Right renal cortex interstitium (tissue), 3 donors: ENCODE results near the gene INPP5A. TPM values are rescaled to one million over a fixed set of nuclear protein-coding genes. Genes with fewer than 3 reads are reported as not detected.
"Not testable (repeated sequence)": the region's sequence is repeated elsewhere in the genome, so short reads cannot be mapped to it uniquely, and the experiment has no call there.

ENCODE experiments used
- DNase-seq, 3 donors: peaks; one replicate each; pipeline ENCODE4 v3.0.0-alpha.2; 2013; ENCODE audit warnings: low read depth in 3 of 3, low spot score in 2 of 3
- polyA plus RNA-seq, 3 donors: library from polyadenylated mRNA; unstranded; fragments of 120-200 nt; gene quantifications; one replicate each; pipeline ENCODE4 v1.2.1, GENCODE V29; 2013; ENCODE audit not compliant: insufficient read length in 3 of 3

INPP5A gene
- polyA plus RNA-seq, 3 donors: 35.1 to 36.4 (median 35.4) TPM

DNA sequence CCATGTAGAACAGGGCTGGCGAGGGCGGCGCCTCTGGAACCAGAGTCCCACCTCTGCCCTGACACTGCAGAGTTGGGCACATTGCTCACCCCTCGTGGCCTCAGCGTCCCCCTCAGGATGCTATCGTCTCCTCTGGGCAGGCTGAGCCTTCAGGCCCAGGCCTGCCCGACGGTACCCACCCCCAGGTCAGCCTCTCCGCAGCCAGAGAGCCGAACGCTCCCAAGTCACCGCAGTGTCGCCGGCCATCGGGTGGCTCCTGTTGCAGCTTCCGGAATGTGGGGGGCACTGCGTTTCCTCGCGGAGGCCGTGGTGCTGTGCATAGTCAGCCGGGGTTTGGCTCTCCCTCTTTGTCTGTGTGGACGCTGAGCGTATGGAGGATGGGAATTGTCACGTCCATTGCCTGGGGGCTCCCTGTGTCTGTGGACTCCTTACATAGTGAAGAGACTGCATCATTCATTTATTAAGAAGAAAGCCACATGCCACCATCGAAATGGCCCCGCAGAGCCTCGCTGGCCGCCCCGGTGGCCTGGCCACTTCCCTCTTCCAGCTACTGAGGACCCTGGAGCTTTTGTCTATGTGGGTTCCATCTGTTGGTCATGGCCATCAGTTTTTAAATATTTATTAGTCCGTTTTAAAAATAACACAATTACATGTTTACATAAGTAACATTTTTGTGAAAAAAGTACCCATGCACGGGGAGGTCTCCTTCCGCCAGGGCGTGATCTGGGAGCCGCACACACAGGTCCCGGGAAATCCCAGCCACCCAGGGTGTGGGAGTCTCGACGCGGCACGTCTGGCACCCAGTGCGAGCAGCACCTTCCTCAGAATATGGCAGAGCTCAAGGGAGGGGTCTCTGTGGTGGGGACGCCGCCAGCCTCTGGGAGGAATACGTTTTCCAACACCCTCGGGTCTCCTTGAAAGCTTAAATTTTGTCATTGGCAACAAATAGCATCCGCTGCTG is 232.8 kb downstream of the INPP5A start:
- DNase-seq: no peak

DNA sequence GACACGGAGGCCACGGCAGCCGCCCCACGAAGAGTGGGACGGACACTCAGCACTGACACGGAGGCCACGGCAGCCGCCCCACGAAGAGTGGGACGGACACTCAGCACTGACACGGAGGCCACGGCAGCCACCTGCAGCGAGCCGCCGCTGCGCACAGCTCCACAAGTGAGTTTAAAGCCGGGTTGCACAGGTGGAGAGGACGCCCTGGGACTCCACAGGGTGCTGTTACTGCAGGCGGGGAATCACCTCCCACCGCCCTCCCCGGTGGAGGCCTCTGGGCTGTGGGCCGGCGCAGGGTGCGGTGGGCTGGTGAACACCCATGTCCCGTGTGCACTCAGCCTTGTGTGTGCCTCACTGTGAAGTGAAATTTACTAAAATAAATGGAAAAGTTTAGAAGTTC is 235.2 kb downstream of the INPP5A start:
- DNase-seq: not testable (repeated sequence)

DNA sequence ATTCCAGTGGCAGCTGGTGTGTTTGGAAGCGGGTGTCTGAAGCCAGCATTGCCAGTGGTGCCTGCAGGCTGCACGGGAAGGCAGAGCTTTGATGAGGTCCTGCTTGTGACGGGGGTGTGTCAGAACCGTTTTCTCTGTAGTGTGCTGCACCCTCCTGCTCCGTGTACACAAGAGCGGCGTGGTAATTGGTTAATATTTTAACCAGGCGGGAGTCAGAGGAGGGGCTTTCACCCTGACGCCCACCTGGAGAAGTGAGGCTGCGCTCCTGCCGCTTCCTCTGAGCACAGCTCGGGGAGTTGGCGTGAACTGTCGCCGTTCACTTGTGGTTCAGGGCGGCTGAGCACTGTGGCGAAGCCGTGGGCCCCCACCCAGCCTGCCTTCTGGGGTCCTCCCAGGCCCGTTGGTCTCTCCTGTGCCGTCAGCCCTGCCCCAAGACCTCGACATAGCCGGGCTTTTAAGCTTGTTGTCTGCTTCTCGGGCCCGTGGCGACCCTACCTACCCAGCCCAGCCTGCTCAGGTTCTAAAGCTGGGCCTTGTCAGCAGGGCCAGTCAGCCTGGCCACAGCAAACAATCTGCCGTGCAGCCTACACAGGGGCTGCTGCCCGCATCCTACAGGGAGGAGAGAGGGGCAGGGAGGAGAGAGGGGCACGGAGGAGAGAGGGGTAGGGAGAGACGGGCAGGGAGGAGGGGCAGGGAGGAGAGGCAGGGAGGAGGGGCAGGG is 236.8 kb downstream of the INPP5A start:
- no peak for DNase-seq

DNA sequence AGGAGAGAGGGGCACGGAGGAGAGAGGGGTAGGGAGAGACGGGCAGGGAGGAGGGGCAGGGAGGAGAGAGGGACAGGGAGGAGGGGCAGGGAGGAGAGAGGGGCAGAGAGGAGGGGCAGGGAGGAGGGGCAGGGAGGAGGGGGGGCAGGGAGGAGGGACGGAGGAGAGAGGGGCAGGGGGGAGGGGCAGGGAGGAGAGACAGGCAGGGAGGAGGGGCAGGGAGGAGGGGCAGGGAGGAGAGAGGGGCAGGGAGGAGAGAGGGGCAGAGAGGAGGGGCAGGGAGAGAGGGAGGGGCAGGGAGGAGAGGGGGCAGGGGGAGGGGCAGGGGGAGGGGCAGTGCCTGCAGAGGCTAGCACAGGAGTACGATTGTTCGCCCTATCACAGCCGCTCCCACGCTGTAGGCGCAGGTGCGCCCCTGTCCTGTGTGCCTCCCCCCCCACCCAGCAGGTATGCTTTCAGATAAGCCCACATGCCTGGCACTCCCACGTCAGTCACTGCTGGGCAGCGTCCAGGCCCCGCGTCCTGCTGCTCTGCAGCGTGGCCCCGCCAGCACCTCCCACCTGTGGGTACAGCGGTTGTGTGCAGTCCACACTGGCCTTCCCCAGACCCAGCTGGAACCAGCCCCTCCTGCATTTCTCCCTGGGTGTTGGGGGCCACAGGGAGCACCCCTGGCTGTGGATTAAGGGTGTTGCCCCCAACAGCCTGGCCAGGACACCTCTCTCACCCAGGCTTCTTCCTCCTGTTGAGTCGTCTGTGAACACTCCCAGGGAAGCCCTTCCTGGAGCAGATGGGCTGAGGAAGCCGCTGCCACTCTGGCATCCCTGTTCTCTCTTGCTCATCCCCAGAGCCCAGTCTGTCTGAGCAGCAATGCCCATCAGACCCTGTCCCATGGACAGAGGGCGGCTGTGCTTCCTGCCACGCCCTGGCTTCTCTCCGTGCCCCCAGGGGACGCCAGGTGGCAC is 237.6 kb downstream of the INPP5A start:
- no peak for DNase-seq

DNA sequence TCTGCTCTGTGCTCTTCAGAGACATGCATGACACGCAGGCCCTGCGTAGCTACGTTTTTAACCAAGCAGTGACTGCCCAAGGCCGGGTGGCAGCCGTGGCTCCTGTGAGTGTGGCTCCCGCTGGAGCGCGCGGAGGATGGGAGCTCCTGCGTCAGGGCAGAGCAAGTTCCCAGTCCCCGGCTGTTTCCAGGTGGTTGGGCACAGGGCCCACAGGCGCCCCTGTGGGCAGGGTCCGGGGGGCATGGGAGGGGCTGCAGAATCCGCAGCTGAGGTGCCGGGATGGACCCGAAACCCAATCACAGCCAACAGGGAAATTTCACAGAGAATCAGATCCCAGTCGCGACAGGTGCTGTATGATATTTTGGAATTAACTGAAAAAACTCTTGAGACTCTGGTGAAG is 238.6 kb downstream of the INPP5A start:
- DNase-seq: no peak

DNA sequence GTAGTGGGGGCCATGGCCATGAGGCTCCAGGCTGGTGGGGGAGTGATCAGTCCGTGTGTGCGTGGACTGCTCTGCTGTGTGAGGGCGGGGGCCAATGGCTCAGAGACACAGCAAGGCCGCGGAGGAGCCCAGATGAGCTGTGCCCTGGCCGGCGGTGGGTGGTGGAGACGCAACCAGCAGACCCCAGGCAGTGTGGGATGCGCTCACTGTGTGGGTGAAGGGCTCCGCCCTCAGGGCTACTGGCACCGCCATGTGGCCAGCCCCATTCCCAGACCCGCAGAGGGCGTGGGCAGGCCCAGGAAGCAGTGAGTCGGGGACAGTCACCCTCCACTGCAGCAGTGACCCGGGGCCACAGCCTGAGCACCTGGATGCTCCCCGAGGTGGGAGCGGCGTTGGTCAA is 239.2 kb downstream of the INPP5A start:
- no peak for DNase-seq

DNA sequence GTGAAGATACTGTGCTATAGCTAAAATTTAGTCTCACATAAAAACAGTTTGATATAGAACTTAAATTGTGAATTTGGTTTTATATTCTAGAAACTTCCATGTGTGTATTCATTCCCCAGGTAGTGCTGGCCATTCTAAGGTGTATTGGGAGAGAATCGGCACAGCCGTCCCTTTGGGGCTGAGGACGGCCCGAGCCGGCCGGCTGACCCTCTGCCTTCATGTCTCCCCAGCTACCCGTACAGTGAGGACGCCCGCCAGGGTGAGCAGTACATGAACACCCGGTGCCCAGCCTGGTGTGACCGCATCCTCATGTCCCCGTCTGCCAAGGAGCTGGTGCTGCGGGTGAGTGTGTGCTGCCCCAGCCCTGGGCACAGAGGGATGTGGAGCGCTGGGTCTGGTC is 239.9 kb downstream of the INPP5A start:
- DNase-seq: no peak

DNA sequence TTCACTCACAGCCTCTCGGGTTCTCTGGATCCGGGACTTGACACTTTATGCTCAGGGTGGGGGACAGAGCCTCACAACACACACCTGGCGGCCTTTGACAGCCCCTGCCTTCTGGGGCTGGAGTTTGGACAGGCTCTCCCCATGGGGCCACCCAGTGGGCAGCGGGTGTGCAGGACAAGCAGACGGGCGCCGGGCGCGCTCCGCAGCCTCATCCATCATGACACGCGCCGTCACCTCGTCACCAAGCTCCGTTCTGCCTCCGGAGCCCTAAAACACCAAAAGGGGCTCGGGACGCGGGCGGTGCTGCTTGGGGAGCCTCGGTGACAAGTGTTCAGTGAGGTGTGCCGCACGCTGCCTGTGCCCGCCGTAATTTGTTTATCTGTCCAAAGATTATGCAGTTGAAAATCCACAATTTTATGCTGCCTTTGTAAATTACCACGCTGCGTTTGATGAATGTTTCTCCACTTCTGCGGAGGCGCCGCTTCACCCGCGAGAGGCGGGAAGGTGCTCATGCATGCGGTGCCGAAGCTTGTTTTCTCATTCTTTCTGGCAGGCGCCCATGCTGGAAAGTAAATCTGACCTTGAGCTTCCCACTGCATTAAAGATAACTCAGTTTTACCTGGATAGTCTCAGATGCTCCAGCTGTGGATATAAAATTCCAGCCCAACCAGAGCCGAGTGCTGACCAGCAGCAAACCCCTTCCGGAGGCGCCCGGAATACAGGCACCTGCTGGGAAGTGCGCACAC is 242.1 kb downstream of the INPP5A start:
- DNase-seq: no peak

DNA sequence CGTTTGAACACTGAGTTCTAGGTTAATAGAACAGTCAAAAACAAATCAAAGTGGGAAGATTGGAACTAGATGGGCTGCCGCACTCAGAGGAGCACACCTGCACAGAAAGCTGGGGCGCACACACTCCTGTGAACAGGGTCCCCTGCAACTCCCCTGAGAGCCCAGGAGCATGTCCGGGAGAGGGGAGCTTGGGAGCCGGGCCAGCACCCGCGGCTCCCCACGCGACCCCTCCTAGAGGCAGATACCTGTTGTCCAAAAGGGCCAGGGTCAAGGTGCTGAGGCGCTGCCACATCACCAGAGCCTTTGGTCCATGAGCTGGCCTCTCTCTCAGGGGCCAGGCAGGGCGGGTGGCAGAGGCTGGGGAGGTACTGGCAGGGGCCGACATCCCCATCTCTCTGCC is 242.8 kb downstream of the INPP5A start:
- DNase-seq: no peak

DNA sequence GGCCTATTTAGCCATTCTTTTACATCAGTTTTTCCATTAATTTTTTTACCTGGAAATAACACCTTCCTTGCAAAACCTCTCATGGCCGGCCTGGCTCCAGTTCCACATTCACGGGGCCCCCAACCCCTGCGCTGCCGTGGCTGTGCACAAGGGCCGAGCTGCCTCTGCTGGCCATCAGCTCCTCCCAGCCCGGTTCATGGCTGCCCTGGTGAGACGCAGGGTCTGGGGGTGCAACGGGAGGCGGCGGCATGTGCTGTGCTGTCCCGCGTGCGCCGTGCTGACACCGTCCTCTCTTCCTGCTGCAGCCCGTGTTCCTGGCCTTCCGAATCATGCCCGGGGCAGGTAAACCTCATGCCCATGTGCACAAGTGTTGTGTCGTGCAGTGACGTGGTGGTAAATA is 244.0 kb downstream of the INPP5A start:
- no peak for DNase-seq

DNA sequence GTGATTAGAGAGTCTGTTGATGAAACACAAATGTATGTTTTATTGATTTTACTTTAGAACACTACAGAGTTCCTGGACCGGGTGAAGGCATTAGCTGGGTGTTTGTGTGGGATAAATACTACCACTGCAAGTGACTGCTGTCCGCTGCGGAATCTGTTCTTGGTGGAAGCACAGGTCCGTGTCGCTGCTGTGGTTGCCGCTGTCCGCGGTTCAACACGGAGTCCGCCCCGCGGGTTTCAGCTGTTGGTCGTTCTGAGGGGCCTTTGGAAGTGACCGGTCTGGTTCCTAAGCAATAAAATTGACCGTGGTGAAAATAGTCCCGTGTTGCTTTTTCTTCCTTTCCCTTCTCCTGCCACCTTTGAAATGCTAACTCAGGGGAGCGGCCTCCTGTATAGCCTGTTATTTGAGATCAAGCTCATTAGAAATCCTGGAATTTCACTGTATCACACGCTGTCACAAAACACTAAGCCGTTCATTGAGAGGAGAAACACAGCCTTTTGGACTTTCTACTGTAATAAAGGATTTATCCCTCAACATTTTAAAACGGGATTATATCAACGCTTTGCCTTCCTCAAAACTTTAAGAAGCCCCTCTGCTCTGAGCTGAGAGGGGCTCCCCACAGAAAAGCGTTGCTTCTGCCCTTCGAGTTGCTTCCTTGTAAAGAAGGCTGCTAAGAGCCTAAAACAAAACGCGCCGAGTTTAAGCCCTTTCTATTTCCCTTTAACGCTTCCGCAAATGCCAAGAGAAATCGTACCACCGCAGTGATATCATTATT is 245.8 kb downstream of the INPP5A start:
- no peak for DNase-seq

DNA sequence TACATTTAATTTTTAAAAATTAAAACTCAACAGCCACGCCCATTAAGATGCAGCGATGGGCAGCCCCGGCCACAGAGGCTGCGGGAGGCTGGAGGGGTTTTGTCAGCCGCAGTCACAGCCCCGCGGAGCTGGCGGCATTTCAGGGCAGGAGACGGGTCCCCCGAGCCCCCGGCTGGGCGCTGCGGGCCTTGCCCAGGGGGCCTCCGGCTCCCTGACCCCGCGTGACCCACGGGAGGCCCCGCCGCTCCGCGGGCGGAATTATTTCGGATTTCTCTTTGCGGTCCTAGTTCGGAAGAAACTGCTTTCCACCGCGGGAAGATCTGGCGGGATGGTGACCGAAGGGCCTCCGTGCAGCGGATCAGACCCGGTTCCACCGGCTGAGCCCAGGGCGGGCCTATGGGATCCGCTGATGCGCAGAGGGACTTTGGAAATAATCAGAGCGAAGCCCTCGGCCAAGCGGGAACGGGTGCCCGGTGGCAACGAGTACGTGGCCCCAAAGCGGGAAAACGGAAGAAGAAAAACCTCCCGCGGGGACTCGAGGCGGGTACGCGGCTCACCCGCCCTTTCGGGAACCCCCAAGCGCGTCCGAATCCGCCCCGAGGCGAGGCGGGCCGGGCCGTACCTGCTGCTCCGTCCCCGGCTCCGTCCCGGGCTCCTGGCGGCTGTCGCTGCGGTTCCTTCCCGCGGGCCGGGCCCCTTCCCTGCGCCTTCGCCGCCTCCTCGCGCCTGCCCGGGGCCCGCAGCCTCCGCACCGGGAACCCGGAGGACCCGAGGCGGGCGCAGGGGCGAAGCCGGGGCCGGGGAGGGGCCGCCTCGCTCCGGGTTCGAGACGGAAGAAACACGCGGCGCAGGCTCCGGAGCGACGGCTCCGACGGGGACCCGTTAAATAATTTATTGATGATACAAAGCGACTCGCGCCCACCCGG is 246.6 kb downstream of the INPP5A start:
- DNase-seq: no peak

DNA sequence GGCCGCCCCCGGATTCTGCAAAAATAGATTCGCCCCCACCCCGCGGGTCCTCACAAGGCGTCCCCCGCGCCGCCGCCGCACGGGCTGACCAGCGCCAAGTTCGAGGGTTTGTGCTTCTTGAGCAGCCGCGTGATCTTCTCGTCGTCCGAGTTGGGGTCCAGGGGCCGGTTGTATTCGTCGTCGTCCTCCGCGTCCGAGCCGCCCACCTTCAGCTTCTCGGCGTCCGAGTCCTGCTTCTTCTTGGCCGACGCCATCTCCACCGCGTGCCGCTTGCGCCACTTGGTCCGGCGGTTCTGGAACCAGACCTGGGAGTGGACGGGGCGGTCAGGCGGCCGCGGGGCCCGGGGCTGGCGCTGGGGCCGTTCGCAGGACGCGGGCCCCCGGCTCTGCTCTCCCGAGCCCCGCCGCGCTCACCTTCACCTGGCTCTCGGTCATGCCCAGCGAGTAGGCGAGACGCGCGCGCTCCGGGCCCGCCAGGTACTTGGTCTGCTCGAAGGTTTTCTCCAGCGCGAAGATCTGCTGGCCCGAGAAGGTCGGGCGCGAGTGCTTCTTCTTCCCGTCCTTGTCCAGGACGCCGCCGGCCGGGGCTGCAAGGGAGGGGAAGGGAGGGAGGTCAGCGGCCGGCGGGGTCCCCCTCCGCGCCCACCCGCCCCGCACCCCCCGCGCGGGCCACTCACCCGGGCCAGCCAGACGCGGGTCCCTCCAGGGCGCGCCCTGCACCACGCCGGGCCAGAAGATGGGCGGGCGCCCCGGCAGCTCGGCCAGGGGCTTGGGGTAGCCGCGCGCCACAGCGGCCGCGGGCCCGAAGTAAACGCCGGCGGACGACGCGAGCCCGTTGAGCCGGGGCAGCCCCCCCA is 247.5 kb downstream of the INPP5A start:
- DNase-seq: no peak

DNA sequence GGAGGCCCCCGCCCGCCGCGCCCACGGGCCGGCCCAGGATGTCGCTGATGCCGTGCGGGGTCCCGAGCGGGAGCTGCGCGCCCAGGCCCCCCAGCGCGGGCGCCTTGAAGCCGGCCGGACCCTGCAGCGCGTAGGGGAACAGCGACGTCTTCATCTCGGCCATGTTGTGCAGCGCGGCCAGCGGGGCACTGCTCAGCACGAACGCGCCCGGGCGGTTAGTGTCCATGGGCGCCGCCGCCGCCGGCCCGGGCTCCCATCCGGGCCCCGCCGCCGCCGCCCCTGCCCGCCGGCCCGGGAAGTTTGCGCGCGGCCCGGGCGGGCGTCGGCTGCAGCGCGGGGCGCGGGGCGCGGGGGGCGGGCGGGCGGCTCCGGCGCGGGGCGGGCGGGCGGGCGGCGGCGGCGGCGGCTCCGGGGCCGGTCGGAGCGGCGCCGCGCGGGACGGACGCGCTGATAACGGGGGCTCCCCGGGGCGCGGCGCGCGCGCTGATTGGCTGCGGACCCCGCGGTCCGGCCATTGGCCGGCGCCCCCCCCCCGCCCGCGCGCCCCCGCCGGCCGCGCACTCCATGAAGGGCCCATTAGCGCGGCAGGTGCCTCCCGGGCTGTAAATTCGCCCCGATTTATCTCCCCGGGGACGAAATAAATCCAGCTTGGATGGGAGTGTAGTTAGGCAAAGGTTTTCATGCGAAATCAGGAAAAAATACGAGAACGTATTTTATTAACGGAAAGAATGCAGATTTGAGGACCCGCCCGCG is 248.3 kb downstream of the INPP5A start, which contains the start of gene NKX6-2:
Gene NKX6-2, minus strand, starts transcription at position 425 of the 753 bp plus-strand sequence. Its CDS starts 199 bp downstream, at position 226.
- DNase-seq: no peak

DNA sequence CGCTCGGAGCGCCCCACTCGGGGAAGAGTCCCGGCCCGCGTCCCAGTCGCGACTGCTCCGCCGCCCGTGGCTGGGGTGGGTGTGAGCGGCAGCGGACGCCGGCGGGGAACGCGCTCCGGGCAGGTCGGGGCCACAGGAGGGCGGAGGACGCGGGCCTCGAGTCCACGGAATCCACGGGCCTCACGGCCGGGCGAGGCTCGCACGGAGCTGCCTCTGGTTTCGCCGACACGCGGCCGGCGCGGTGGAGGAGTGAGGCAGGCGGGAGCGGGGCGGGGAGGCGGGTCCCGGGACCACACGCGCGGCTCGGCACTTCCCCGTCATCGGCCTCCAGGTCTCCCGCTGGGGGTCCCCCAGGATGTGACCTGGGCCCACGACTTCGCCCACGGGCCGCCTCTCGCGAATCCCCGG is 248.9 kb downstream of the INPP5A start:
- DNase-seq: no peak

DNA sequence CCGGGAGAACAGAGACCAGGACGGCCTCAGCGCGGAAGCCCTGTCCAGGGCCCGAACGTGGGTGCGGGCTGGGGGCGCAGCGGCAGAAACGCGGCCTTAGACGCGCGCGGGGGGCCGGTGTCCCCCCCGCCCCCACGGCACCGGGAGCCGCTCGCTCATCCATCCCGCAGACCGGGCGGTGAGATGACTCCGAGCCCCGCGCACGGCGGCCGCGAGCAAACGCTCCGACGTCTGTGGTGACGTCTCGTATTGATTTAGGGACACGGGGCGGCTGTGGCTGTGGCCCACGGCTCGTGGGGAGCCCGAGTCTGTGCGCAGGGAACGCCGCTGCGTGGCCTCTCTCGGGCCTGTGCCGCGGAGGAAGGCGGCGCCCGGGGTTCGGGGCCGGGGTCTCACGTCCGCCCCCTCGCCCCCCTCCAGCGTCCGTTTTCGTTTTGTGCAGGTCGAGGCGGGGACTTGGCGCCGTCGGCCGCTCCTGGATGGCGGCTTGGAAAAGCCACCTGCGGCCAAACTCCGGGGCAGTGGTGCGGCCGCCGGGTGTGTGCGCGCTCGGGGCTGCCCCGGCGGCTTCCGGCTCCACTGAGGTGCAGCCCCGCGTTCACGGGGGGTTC is 249.4 kb downstream of the INPP5A start:
- no peak for DNase-seq
